HUES64 (cell line): Measurements from ENCODE around the gene PAQR9.

ENCODE experiments used
- H3K27ac ChIP-seq: 2 replicates; pipeline ENCODE4 v1.7.0; 2013; ENCODE audit warnings: low read depth, low read length, inconsistent platforms
- H3K27me3 ChIP-seq: 2 replicates; pipeline ENCODE4 v1.6.1; 2013; ENCODE audit warnings: mild to moderate bottlenecking, low read length; ENCODE audit not compliant: insufficient read depth
- H3K36me3 ChIP-seq: 2 replicates; pipeline ENCODE4 v1.6.1; 2013; ENCODE audit warnings: mild to moderate bottlenecking, low read length; ENCODE audit not compliant: insufficient read depth
- H3K4me1 ChIP-seq: 2 replicates; pipeline ENCODE4 v1.6.1; 2013; ENCODE audit warnings: mild to moderate bottlenecking, low read length, moderate library complexity; ENCODE audit not compliant: insufficient read depth
- H3K4me3 ChIP-seq: 2 replicates; pipeline ENCODE4 v1.5.1; 2013; ENCODE audit warnings: mild to moderate bottlenecking, low read length, moderate library complexity
- H3K9ac ChIP-seq: 2 replicates; pipeline ENCODE4 v1.6.1; 2013; ENCODE audit warnings: mild to moderate bottlenecking, low read depth, low read length
- H3K9me3 ChIP-seq: 2 replicates; pipeline ENCODE4 v1.6.1; 2013; ENCODE audit warnings: low read depth, low read length; ENCODE audit not compliant: insufficient read depth
- WGBS: fragments of 150-250, 120-280 bp; methylation state at CpG from one replicate; pipeline ENCODE4 v1.1.7; 2013; ENCODE audit warnings: missing lambda C conversion rate; 5-methylcytosine and 5-hydroxymethylcytosine counted together

The PAQR9 gene

GRCh38 chr3:142914286-142914811, 49.1 kb downstream of the PAQR9 start:
- Histone ChIP-seq H3K27me3 (no peaks in the 10 kb centered on the region), H3K4me1 (no peaks in the 10 kb centered on the region), H3K4me3 (no peak overlapping the region), H3K9me3 (no peaks in the 10 kb centered on the region), H3K9ac (no peak overlapping the region), H3K36me3 (no peaks in the 10 kb centered on the region), H3K27ac (no peak overlapping the region)
- WGBS, result 58% methylated on average over 3 of the region's 3 CpGs

- 91% methylated on average over 1 of the region's 1 CpG for WGBS
- H3K36me3 ChIP-seq, result no peaks in the 10 kb centered on the region
- no peaks in the 10 kb centered on the region for H3K4me1 ChIP-seq
- no peak overlapping the region for H3K4me3 ChIP-seq
- no peak overlapping the region for H3K27ac ChIP-seq
- H3K27me3 ChIP-seq, result no peaks in the 10 kb centered on the region
- H3K9me3 ChIP-seq, result no peaks in the 10 kb centered on the region
- H3K9ac ChIP-seq, result no peak overlapping the region
Measured at GRCh38 chr3:142913432-142913831, 50.0 kb downstream of the PAQR9 start.

- no peak overlapping the region for H3K9ac ChIP-seq
- no peak overlapping the region for H3K27ac ChIP-seq
- H3K4me1 ChIP-seq, result no peaks in the 10 kb centered on the region
- no peaks in the 10 kb centered on the region for H3K9me3 ChIP-seq
- no peaks in the 10 kb centered on the region for H3K27me3 ChIP-seq
- H3K4me3 ChIP-seq, result no peak overlapping the region
- no peaks in the 10 kb centered on the region for H3K36me3 ChIP-seq
- WGBS, result 96% methylated on average over 5 of the region's 6 CpGs
Measured at GRCh38 chr3:142912402-142913172, 50.9 kb downstream of the PAQR9 start.
